ENCODE measurements around the gene RASGRP1.

The RASGRP1 gene

DNA sequence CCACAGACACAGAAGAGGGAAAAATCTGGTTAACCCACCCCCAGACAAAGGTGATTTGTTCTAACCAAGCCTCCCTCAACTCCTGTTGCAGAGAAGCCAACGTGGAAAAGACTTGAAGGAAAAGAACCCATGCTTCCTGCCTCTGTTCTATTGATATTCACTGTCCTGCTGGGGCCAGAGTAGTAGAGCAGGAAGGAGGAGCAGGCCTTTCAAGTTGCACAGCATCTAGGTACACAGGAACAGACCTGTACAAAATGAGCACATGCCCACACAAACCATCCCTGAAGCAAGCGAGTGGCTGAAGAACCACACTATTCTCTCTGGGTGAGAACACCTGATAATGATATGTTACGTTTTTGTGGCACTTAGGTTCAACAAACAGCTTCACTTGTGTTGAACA lies 29.9 kb downstream of the RASGRP1 start:
- no peak for DNase-seq

DNA sequence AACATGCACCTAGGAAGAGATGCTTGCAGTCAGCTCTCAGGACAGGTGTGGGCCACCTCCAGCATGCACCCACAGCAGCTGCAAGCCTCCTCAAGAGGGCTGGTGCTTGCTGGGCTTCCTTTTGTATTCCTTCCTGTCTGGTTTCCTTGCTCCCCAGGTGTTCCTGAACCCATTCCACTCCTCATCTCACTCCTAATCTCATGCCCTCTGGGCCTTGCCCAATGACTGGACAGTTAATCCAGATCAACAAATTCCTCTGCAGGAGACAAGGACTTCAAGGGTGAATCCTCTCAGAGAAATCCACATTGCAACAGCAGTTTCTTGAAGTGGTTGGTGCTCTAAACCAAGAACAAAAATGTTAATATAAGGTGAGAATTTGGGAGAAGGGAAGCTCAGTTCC lies 30.7 kb downstream of the RASGRP1 start:
- no peak for DNase-seq

DNA sequence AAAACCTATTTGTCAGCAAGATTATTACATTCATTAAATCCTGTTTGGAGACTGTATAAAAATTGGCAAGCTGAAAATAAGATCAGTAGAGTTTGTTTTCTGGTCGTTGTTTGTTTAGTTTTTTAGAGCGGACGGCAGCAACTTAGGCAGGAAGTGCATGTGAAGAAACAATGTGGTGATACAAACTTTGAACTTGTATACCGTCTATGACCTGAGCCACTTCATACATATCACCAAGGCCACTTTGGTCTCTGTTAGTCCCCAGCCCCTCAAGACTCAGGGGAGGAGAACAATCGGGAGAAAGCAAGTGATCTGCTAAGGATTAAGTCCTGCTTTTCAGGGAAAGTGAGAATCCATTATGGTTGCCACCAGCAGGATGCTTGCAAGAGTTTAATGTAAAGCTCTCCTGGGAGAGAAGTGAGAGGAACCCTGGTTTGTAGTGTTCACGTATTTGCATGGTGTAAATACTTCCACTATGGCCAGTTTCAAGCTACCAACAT lies 31.1 kb downstream of the RASGRP1 start:
- DNase-seq = no peak

DNA sequence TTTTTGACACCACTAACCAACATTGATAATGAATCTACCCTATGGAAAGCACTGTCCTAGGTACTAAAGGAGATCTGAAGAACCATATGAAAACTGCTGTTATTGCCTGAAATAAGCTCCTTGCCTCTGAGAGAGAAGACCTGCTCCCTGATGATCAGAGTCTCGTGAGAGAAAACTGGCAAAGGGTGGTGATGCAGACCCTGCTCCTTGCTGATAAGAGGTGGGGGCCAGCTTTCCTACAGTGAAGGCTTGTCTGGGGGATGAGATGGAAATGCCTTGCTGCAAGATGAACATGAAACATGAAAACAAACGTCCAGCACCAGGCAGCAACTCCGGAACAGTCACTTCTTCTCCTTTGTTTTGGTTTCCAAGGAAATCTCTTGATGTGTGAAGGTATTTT lies 31.9 kb downstream of the RASGRP1 start:
- DNase-seq = no peak

DNA sequence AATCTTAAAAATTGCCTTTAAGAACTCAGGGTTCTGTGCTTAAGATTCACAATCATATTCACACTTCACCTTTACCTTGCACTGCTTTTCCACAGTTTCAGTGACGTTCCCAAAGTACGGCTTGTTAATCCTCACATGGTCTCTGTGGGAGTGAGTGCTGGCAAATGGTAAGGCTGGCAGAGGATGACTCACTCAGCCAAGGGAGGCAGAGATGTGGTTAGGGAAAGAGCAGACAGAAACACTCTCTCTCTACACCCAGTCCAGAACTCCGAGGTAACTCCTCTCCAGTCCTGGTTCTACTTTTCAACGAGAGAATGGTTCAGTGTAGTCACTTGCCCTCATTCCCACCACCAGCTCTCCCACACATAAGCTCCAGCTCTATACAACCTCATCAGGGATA lies 33.1 kb downstream of the RASGRP1 start:
- no peak for DNase-seq

DNA sequence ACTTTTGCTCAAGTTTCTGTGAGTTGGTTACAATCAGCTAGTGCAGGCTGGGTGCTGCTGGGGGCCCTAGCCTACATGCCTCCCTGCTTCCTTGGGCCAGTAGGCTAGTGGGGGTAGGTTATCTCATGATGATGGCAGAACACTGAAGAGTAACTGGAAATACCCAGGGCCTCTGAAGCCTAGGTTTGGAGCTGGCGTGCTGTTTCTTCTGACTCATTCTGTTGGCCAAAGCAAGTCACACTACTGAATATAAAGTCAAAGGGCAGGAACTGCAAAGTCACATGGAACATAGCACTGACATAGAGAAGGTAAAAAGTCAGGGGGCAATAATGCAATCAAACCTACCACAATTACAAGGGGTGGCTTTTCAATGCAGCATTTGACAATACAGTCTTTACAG lies 34.5 kb downstream of the RASGRP1 start:
- no peak for DNase-seq

DNA sequence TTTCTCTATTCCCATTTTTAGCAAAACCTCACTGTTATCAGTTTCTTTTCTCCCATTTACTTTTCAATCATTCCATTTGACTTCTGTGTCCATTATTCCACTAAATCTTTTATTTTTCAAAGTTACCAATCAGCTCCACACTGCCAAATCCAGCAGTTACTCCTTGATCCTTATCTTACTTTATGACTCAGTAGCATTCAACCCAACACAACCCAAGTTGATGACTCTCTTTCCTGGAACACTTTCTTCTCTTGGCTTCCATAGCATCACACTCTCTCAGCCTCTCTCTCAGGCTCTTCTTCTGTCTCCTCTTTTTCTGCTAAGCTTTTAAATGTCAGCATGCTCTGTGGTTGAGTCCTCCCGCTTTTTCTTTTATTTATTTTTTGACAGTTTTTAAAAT lies 36.3 kb downstream of the RASGRP1 start:
- no peak for DNase-seq

DNA sequence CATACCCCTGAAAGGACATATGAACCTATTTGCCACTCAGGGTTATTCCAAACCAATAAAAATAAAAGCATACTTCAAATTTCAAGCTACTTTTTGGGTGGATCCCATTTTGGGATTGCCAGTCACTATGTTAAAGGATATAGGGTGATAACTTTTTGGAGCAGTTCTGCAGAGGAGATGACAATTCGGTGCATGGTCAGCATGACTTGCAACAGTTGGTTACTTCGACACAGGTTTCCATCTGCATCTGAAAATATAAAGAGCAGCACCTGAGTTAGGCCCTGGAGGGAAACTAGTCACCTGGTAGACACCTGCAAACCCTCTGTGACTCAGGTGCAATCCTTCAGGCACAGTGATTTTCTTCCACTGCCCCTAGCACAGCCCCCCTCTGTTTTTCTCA lies 38.5 kb downstream of the RASGRP1 start:
- DNase-seq = no peak

DNA sequence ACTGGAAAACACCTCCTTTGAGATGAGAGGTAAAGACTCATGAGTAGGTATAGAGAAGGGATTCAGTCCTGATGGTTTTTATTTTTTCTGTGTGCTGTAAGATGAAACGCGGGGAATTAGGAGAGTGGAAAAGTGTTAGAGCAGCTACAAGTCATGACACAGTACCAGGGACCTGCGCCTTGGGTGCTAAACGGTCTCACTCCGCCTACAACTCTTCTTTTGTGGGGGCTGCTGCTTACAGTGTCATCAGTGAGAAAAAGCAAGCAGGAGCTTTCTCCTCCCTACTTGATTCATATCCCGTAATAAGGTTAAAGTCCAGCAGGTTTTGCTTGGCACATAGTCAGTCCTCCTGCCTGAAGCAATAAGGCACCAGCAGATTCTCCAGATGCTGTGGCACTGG lies 39.1 kb downstream of the RASGRP1 start:
- no peak for DNase-seq

DNA sequence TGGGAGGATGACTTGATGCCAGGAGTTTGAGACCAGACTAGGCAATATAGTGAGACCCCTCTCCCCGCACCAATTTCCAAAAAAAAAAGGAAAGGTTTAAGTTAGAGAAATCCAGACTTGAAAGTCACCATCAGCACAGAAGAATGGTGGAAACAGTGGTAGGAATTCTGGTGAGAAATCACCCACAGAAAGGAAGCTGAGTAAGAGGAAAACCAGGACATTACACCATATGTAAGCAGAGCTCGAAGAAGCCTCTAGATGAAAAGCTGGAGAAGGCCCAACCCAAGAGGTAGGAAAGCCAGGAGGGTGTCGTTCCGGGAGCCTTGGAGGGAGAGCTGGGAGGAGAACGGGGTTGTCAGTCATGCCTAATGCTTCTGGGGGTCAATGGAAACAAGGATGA lies 40.5 kb downstream of the RASGRP1 start:
- DNase-seq = no peak

DNA sequence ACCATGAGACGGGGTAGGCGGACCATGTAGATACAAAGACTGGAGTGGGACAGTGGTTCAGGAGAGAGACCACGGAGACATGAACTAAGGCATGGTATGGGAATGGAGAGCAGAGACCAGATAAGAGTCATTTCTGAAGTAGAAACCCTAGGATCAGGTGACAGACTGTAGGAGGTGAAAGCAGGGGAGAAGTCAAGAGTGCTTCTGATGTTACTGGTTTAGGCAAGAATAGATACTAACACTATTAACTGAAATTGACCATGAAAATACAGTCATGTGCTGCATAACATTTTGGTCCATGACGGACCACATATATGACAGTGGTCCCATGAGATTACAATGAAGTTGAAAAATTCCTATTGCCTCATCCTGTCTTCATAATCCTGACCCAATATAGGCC lies 41.7 kb downstream of the RASGRP1 start:
- DNase-seq = no peak

DNA sequence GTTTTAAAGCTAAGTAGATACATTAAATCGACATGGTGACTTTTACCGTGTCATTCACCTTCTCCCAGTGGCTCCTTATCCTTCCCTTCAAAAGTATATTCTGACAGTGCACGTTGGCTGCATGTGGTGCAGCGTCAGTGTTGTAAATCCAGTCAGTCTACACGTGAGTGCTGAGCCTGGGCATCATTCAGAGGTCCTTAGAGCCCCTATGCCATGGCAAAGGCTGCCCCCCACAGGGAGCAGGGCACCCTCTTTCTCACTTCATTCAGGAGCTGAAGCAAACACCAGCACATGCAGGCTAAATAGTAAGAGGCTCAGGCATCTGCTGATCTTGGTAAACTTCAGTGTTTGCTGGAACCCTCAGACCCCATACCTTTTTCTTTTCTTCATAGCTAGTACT lies 43.3 kb downstream of the RASGRP1 start:
- DNase-seq = no peak

DNA sequence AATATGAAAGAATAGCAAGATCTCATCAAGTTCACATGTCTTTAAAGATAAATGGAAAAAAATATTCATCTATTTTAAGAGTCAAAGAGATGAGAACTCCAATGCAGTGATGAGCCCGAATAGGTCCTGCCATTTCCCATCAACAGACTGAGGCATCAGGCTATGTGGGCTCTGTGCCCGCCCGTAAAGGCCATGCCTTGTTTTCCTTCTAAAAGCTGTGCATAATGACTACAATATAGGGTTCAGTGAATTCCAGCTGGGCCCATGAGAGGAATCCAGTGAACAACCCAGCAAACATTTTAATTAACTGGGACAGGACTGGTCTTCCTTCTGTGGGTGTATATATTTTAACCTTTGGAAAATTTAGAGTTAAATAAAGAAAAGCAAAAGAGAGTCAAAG lies 44.6 kb downstream of the RASGRP1 start:
- DNase-seq = no peak

DNA sequence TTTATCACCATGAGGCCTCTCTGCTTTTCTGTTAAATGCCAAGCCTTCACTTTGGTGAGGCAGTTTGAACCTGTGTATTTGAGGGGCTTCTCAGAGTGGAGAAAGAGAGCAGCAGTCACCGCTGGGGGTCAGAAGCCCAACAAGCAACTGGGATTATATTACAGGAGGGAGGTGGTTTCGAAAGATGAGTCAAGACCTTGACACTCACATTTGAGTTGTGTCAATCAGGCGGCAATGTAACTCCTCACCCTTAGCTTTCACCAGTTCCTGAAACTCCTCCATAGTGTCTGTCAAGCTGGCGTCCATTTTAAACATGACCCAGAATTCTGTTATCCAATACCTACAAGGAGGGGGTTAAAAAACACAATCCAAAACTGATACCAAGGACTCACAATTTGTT lies 46.5 kb downstream of the RASGRP1 start:
- no peak for DNase-seq

DNA sequence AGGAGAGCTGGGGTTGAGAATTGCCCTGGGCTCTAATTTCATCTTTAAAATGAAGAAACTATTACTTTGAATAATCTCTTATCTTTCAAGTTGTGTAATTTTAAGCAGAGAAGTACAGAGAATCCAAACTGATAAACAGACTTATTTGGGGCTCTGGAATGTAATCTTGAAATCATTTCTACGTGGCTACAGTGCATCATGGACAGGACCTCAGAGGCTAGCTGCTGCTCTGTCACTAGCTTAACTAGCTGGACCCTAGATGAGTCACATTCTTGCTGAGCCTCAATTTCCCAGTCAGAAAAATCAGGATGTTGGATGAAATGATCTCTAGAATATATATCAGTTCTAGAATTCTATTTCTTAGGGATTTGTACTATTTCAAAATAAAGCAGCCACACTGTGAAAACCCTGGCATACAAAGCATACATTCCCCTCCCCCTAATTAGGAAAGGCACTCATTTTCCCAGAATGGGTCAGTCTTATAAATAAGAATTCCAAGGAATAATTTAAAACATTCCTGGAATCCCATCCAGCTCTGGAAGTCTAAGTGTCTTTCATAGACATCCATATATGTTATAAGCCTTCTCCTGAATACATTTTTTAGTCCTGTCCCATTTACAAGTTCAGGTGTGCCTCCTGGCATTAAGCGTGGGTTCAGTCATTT lies 47.2 kb downstream of the RASGRP1 start:
- no peak for DNase-seq

DNA sequence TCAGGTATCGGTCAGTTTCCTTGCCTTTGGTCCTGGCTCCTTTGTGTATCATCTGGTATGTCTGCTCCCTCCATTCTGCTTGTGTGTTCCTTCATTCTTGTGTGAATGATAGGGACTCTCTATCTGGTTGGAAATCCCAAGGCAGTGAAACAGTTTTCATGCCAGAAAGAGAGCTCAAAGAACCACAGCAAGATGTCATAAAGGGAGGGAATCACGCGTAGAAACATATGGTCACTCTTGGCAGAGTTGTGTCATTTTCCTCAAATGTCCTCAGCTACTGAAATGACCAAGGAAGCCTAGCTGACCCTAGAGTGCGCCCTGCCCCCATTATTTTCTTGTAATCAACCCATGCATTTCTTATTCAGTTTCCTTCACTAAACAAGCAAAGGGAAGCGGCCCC lies 48.0 kb downstream of the RASGRP1 start:
- DNase-seq = no peak

DNA sequence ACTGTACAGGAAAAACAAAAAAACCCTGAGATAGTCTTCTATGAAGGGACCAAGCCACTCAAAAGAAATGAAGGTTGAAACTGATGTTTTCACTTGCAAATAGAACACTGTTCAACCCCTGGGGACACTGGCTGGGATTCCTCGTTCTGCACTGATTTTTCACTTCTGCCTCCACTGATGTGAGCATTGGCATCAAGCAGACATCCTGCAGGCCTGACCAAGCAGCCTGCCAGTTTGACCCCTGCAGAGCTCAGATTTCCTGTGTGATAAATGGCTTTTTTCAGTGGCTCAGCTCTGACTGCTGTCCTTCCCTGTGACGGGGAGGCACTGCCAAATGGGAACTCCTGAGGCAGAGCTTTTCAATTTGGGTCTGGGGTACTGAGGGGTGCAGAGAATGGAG lies 50.0 kb downstream of the RASGRP1 start:
- no peak for DNase-seq

DNA sequence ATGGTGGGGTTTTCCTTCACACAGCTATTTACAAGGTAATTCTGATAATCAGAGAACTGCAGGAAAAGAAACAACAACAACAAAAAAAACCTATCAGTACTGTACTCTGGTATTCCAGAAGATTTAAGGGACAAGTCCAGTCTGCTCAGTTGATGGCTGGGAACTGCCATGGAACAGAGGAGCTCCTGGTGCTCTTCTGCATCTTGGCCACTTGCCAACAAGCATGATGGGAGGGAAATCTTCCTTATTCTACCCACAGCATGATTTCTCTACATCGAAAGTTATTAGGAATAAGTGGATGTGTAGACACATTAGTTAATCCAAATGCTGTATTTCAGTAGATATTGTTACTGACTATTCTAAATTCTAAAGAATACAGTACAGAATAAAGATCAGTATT lies 51.7 kb downstream of the RASGRP1 start:
- no peak for DNase-seq

DNA sequence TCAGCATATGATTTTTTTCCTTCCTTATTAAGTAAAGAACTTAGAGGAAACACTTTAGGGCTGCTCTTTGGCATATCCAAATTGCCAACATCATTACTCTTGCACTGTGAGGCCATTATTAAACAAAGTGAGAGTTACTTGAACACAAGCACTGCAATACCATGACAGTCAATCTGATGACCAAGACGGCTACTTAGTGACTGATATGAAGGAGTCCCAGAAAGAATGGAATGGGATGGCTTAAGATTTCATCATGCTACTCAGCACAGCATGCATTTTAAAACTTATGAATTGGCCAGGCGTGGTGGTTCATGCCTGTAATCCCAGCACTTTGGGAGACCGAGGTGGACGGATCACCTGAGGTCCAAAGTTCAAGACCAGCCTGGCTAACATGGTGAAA lies 55.5 kb downstream of the RASGRP1 start:
- no peak for DNase-seq

DNA sequence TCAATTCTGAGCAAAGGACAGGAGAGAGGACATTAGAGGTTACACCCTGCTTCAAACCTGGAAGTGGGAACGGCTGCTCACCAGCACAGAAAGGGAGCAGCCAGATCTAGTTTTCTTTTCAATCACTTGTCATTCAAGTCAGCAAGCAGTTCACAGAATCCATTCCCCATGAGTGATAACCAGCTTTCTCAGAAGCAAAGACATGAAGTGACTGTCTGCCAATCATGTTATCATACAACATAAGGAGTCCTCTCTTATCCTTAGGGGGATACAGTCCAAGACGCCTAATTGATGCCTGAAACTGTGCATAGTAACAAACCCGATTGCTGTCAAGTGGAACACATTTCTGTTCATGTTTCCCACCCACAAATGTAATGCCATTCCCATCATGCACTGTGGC lies 56.0 kb downstream of the RASGRP1 start:
- DNase-seq = no peak

DNA sequence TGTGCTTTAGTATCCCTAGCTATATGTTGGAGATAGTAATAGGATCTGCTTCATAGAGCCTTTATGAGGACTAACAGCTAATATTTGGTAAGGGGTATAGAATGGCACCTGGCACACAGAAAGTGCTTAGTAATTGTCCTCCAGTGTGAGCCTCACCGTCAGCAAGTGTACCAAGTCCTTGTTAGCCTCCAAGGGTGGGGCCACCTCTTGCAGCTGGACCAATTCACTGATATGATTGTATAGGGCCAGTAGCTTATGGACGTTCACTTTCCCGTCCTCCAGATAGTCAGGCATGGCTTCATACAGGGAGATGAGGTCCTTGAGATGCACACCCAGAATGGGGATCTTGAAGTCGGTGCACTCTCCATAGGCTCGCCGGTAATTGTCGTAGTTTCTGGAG lies 57.0 kb downstream of the RASGRP1 start:
- DNase-seq = no peak

DNA sequence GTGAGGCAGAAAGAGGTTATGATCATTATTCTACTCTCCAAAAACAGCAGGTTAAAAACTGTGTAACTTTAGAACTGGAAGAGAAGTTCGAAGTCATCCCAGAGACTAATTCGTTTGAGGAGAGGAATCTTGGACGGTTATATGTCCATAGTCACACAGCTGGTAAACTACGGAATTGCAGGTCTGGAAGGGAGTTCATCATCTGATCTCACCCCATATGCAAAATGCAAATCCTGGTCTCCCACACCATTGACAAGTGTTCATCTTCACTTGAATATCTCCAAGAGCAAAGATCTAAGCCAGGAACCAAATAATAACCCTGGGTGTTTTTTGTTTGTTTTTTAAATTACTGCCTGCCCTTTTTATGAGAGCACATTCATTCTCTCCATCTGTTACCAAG lies 57.6 kb downstream of the RASGRP1 start:
- DNase-seq = no peak

DNA sequence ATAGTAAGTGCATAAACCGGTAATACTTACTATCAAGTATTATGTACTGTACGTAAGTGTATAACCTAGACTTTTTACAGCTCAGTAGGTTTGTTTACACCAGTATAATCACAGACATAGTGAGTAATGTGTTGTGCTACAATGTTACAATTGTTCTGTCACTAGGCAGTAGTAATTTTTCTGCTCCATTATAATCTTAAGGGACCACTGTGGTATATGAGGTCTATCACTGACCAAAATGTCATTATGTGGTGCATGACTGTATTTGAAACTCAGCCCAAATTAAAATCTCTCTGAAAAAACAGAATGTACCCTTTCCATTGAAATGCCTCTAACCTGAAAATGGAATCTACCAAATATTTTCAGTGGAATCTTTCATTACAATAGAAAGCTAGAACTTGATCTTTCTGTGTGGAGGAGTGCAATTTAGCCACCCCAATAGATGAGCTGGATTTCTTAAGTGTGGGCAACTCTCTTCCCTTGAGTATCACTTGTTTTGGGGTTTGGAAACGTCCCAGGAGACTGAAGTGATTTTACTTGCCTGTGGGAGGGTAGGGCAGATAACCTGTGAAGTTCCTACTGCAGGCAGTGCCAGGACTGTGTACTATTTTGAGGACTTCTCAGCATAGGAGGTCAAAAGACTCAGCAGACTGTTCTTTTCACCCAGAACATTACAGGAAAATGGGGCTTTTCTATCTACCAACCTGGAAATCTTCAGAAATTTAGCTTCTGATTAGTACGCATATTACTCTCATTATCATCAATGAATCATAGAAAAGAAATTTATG lies 59.7 kb downstream of the RASGRP1 start:
- DNase-seq = no peak

DNA sequence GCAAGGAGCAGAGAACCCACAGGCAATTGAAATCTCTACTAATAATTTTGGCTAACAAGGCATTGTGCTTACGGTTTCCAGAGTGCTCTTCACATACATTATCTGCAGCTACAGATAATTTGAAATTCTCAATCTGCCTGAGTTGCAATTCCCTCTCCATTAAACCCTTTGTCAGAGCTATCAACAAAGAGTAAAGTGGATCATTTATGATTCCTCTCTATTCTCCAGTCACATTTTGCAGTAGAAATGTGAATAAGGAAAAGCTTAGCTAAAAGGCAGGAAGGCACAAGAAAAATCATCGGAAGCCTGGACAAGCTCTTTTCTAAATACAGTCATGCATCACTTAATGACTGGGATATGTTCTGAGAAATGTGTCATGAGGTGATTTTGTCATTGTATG lies 61.1 kb downstream of the RASGRP1 start:
- DNase-seq = no peak

DNA sequence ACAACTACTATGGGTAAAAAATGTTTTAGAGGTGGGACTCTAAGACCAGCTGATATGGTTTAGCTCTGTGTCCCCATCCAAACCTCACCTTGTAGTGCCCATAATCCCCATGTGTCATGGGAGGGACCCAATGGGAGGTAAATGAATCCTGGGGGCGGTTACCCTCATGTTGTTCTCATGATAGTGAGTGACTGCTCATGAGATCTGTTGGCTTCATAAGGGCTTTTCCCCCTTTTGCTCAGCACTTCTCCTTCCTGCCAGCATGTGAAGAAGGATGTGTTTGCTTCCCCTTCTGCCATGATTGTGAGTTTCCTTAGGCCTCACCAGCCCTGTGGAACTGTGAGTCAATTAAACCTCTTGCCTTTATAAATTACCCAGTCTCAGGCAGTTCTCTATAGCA lies 65.0 kb downstream of the RASGRP1 start:
- DNase-seq = no peak
